GM12873 (cell line): ENCODE measurements around the gene SLC25A52.

Experiments
- TF ChIP-seq, protein P1 (sequence below): IDR thresholded peaks from 2 replicates; pipeline ENCODE4 v1.5.1; 2012; ENCODE audit warnings: low read depth, mild to moderate bottlenecking, moderate library complexity, low read length, control low read depth; ENCODE audit not compliant: insufficient read depth; ENCODE audit errors: missing control alignments

Gene SLC25A52

DNA sequence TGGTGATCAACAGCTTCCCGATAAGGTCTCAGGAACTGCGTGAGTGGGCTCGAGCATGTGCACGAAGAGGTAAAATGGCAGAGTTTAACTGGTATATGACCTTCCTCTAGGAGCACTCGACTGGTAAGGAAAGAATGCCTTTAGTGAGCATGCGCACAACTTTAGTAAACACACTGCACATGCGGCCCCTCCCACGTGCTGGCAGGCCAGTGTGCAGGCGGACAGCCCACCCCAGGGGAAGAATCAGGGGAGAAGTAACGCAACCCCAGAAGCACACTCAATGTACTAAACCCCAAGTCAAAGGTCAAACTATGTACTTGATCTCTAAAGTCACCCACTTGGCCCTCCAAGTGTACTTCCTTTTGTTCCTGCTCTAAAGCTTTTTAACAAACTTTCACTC lies 28.7 kb upstream of the SLC25A52 start:
- TF ChIP-seq, protein P1, sequence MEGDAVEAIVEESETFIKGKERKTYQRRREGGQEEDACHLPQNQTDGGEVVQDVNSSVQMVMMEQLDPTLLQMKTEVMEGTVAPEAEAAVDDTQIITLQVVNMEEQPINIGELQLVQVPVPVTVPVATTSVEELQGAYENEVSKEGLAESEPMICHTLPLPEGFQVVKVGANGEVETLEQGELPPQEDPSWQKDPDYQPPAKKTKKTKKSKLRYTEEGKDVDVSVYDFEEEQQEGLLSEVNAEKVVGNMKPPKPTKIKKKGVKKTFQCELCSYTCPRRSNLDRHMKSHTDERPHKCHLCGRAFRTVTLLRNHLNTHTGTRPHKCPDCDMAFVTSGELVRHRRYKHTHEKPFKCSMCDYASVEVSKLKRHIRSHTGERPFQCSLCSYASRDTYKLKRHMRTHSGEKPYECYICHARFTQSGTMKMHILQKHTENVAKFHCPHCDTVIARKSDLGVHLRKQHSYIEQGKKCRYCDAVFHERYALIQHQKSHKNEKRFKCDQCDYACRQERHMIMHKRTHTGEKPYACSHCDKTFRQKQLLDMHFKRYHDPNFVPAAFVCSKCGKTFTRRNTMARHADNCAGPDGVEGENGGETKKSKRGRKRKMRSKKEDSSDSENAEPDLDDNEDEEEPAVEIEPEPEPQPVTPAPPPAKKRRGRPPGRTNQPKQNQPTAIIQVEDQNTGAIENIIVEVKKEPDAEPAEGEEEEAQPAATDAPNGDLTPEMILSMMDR = no peak

DNA sequence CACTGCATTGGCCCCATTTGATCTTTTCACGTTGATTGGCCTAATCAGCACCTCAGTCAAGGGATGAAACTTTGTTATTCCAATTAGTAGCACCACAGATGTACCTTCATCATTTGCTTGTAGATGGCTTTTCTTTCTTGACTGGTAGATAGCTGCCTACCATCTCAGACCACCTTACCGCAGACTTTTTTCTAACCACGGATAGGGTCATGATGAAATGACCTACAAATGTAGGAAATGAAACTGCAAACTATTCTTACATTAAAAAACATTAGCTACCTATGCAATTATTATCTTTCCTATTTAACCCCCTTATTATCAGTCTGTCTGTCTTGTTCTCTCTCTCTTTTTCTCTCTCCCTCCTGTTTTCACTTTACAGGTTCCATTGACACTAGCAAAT lies 22.4 kb upstream of the SLC25A52 start:
- TF ChIP-seq, protein P1 = no peak

DNA sequence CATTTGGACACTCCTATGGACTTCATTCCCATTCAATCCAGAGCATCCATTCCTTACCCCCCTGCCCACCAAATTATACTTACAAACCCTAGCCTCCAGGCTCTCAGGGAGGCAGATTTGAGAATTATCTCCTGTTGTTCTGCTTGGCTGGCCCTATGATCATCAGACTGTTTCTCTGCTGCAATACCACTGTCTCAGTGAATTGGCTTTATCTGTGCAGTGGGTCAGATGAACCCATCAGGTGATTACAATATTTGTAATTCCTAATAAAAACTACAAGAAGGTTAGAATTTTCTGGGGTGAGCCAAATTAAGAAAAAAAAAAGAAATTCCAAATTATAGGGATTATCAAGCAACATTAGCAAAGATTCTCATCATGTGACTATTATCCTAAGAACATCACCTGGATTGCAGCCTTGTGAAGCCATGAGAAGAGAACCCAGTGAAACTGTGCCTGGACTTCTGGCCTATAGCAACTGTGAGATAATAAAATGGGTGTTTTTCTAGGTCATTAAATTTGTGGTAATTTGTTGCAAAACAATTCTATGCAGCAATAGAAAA lies 17.8 kb upstream of the SLC25A52 start:
- TF ChIP-seq, protein P1 = no peak

DNA sequence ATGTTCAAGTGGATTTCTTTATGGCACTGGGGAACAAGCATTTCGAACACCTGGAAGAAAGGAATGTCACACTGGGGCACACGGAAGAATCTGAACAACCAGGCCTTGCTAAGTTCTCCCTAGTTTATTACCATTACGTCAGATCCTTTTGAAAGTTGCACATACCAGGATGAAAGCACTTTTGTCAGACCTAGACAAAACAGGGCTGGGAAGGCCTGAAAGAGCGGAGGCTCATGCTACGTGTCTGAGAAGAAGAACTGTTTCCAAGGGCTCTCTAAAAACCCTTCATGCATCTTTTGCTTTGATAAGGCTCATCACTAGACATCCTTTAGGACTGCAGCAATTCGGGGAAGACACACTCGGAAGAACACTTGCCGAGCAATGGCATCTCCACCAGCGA lies 15.4 kb upstream of the SLC25A52 start:
- TF ChIP-seq, protein P1 = no peak

DNA sequence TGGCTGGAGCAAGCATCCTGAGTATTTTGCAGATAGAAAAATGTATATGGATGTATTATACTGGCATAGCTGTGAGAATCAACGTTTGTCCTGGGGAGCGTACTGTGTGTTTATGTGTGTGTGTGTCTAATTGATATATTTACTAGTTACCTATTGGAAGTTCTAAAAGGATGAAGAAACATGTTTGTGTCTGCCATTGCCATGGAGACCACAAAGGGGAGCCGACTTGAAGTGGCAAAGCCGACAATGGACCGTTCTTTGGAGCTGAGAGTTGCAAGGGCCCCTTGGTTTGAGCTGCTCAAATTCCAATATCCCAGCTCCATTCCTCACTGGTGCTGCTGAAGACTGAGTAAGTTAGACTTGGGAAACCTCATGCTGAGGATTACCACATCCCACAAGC lies 14.3 kb upstream of the SLC25A52 start:
- TF ChIP-seq, protein P1 = no peak

DNA sequence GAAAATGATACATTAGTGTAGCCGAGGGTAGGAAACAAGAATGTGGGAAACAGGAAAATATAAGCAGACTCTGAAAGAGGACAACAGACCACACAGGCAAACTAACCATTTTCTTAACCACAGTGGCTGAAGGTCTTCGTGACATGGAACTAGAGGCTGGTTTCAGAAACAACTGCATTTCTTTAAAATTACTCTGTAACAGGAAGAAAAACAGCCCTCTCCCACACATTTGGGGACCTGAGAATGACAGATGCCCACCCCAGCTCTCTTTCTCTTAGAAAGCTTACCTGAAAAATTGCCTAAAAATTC lies 13.8 kb upstream of the SLC25A52 start:
- TF ChIP-seq, protein P1 = no peak

DNA sequence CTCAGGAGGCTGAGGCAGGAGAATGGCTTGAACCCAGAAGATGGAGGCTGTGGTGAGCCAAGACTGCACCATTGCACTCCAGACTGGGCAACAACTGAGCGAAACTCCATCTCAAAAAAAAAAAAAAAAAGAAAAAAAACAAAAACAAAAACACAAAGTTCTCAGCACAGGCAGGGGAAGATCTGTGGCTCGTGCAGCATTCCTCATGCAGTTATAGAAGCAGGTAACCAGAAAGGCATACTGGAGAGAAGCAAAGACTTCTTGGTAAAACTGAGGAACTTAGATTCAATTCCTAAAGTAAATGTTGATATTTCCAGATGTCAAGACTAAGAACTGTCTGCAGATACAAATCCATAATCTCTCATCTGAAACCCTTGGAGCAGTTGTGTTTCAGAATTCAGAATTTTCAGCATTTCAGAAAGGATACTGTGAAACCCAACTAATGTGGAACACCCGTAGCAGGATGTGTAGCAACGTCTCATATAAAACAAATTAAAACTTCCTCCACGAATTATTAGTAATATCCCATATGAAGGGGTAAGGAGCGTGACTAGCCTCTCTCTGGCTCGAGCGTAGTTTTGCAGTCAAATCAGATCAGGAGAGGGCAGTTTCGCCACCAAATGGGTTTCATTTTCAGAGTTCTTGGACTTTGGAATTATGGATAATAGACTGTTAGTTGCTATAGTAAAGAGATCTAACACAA lies 13.2 kb upstream of the SLC25A52 start:
- TF ChIP-seq, protein P1 = no peak
